Mesodermal cell (in vitro differentiated cells): Measurements from ENCODE around the gene CBX4.

Source experiments
- H3K27ac ChIP-seq: 2 replicates; pipeline ENCODE4 v1.7.0; 2013; ENCODE audit warnings: mild to moderate bottlenecking, low read depth, low read length, moderate library complexity; ENCODE audit not compliant: severe bottlenecking
- H3K36me3 ChIP-seq: 2 replicates; pipeline ENCODE4 v1.7.1; 2013; ENCODE audit warnings: mild to moderate bottlenecking, low read length, moderate library complexity; ENCODE audit not compliant: control insufficient read depth, insufficient read depth
- H3K4me1 ChIP-seq: one replicate; pipeline ENCODE4 v1.7.1; 2013; ENCODE audit warnings: mild to moderate bottlenecking, low read length; ENCODE audit not compliant: insufficient read depth, control insufficient read depth, poor library complexity, severe bottlenecking
- H3K4me3 ChIP-seq: 2 replicates; pipeline ENCODE4 v1.7.0; 2013; ENCODE audit warnings: low read length, control low read depth, mild to moderate bottlenecking; ENCODE audit not compliant: insufficient read depth, poor library complexity, severe bottlenecking; ENCODE audit errors: extremely low read depth
- H3K9me3 ChIP-seq: 2 replicates; pipeline ENCODE4 v1.7.1; 2013; ENCODE audit warnings: mild to moderate bottlenecking, low read length, moderate library complexity; ENCODE audit not compliant: control insufficient read depth
- WGBS, 2 experiments: methylation state at CpG; one replicate each; pipeline ENCODE4 v1.1.5; 2013; ENCODE audit warnings: missing lambda C conversion rate in 2 of 2; ENCODE audit not compliant: insufficient coverage in 2 of 2; 5-methylcytosine and 5-hydroxymethylcytosine counted together

Gene CBX4

GRCh38 chr17:79801156-79802038, 37.8 kb downstream of the CBX4 start:
- H3K4me1 ChIP-seq: peaks cover 9% of the 10 kb centered on the region
- H3K4me3 ChIP-seq: no peak overlapping the region
- H3K36me3 ChIP-seq: no peaks in the 10 kb centered on the region
- H3K9me3 ChIP-seq: no peaks in the 10 kb centered on the region
- no peak overlapping the region for H3K27ac ChIP-seq
- WGBS, 2 experiments: 2 to 3% methylated on average over 43 to 50 of the region's 52 CpGs

- H3K27ac ChIP-seq: no peak overlapping the region
- WGBS, 2 experiments: 0 to 2% methylated on average over 28 to 31 of the region's 44 CpGs
- no peak overlapping the region for H3K4me3 ChIP-seq
- peaks cover 17% of the 10 kb centered on the region for H3K4me1 ChIP-seq
- peaks cover 3% of the 10 kb centered on the region for H3K36me3 ChIP-seq
- H3K9me3 ChIP-seq: no peaks in the 10 kb centered on the region
These were observed 38.7 kb downstream of the CBX4 start for GRCh38 chr17:79800325-79801155.

GRCh38 chr17:79799538-79800324, 39.5 kb downstream of the CBX4 start:
- H3K4me3 ChIP-seq: no peak overlapping the region
- 2 to 3% methylated on average over 24 to 27 of the region's 31 CpGs for WGBS, 2 experiments
- peaks cover 24% of the 10 kb centered on the region for H3K4me1 ChIP-seq
- peaks cover 10% of the 10 kb centered on the region for H3K36me3 ChIP-seq
- no peak overlapping the region for H3K27ac ChIP-seq
- no peaks in the 10 kb centered on the region for H3K9me3 ChIP-seq

GRCh38 chr17:79799174-79799537, 40.1 kb downstream of the CBX4 start:
- Histone ChIP-seq H3K4me3 (no peak overlapping the region), H3K9me3 (no peaks in the 10 kb centered on the region), H3K36me3 (peaks cover 13% of the 10 kb centered on the region), H3K27ac (no peak overlapping the region), H3K4me1 (peaks cover 29% of the 10 kb centered on the region)
- WGBS, 2 experiments: 5 to 8% methylated on average over 14 of the region's 23 CpGs

- peaks cover 31% of the 10 kb centered on the region for H3K4me1 ChIP-seq
- no peak overlapping the region for H3K27ac ChIP-seq
- peak overlapping the region; percentile 67 for H3K4me3 ChIP-seq
- H3K36me3 ChIP-seq: peaks cover 13% of the 10 kb centered on the region
- no peaks in the 10 kb centered on the region for H3K9me3 ChIP-seq
- 1 to 3% methylated on average over 43 to 64 of the region's 70 CpGs for WGBS, 2 experiments
These were observed 40.7 kb downstream of the CBX4 start for GRCh38 chr17:79798299-79799173.

GRCh38 chr17:79797492-79798298, 41.5 kb downstream of the CBX4 start:
- no peak overlapping the region for H3K27ac ChIP-seq
- H3K36me3 ChIP-seq: peaks cover 13% of the 10 kb centered on the region
- no peaks in the 10 kb centered on the region for H3K9me3 ChIP-seq
- peaks cover 31% of the 10 kb centered on the region for H3K4me1 ChIP-seq
- peak overlapping the region; percentile 67 for H3K4me3 ChIP-seq
- WGBS, 2 experiments: 0 to 1% methylated on average over 31 to 34 of the region's 89 CpGs

- no peaks in the 10 kb centered on the region for H3K9me3 ChIP-seq
- peaks cover 32% of the 10 kb centered on the region for H3K4me1 ChIP-seq
- H3K4me3 ChIP-seq: peak within 1 kb of the TSS; percentile 67
- peak within 1 kb of the TSS; percentile 87 for H3K27ac ChIP-seq
- peaks cover 13% of the 10 kb centered on the region for H3K36me3 ChIP-seq
- WGBS, 2 experiments: 0% methylated on average over 50 to 64 of the region's 79 CpGs
These were observed 42.3 kb downstream of the CBX4 start, which contains the start of gene CBX8 for GRCh38 chr17:79796763-79797491. Gene CBX8, minus strand, starts transcription at chr17:79797077. Its CDS starts 79 bp downstream, at chr17:79796998.

GRCh38 chr17:79796444-79796762, 42.8 kb downstream of the CBX4 start:
- WGBS, 2 experiments: 2 to 3% methylated on average over 9 to 13 of the region's 19 CpGs
- Histone ChIP-seq H3K4me1 (peaks cover 32% of the 10 kb centered on the region), H3K4me3 (peak overlapping the region; percentile 67), H3K27ac (peak overlapping the region; percentile 87), H3K36me3 (peaks cover 13% of the 10 kb centered on the region), H3K9me3 (no peaks in the 10 kb centered on the region)
